Upper lobe of left lung (tissue), 6 donors: ENCODE results near the gene RFX2. TPM values are rescaled to one million over a fixed set of nuclear protein-coding genes. Genes with fewer than 3 reads are reported as not detected.
"Not testable (repeated sequence)": the region's sequence is repeated elsewhere in the genome, so short reads cannot be mapped to it uniquely, and the experiment has no call there.

Experiments used
- ATAC-seq, 2 donors: fragments of 200-7000 bp; cut with Tn5 transposase; one replicate each; pipeline ENCODE4 v1.9.1; 2022; ENCODE audit warnings: mild to moderate bottlenecking in 2 of 2, moderate library complexity in 2 of 2; ENCODE audit not compliant: low FRiP score in 2 of 2
- DNase-seq, 2 donors: peaks; one replicate each; pipeline ENCODE4 v3.0.0-alpha.2; 2019 to 2020
- H3K27ac ChIP-seq, 4 donors: fragments of 200-600 bp; sonication (generic); one replicate each; pipeline ENCODE4 v1.5.1; 2016 to 2019
- H3K27me3 ChIP-seq, 4 donors: fragments of 200-600 bp; sonication (generic); one replicate each; pipeline ENCODE4 v1.5.1; 2017 to 2019
- H3K36me3 ChIP-seq, 4 donors: fragments of 200-600 bp; sonication (generic); one replicate each; pipeline ENCODE4 v1.5.1; 2016 to 2019
- H3K4me1 ChIP-seq, 4 donors: fragments of 200-600 bp; sonication (generic); one replicate each; pipeline ENCODE4 v1.5.1; 2018 to 2019
- H3K4me3 ChIP-seq, 4 donors: fragments of 200-600 bp; sonication (generic); one replicate each; pipeline ENCODE4 v1.5.1; 2017 to 2019; ENCODE audit warnings: mild to moderate bottlenecking in 2 of 4, moderate library complexity in 1 of 4
- H3K9me3 ChIP-seq, 4 donors: fragments of 200-600 bp; sonication (generic); one replicate each; pipeline ENCODE4 v1.5.1; 2018 to 2019
- EP300 ChIP-seq, 4 donors: sonication (generic); formaldehyde crosslinking; IDR thresholded peaks; one replicate each; pipeline ENCODE4 v1.5.1; 2017; ENCODE audit warnings: antibody characterized with exemption in 4 of 4, control low read depth in 2 of 4
- POLR2A ChIP-seq, 4 donors: fragments of 450-650 bp; IDR thresholded peaks; one replicate each; pipeline ENCODE4 v1.5.1; 2016 to 2017; ENCODE audit warnings: antibody characterized with exemption in 4 of 4, mild to moderate bottlenecking in 2 of 4
- POLR2AphosphoS5 ChIP-seq, 2 donors: sonication (generic); formaldehyde crosslinking; IDR thresholded peaks; one replicate each; pipeline ENCODE4 v1.5.1; 2017; ENCODE audit warnings: antibody characterized with exemption in 2 of 2
- WGBS, 2 donors: methylation state at CpG; one replicate each; pipeline ENCODE4 v1.1.5; 2017 to 2018; 5-methylcytosine and 5-hydroxymethylcytosine counted together
- total RNA-seq, 6 donors: library from RNA; depleted of rRNA in 4 of 6; stranded (reverse); fragments of >200 nt in 4 of 6; gene quantifications; one replicate each; pipeline versions ENCODE4 v1.1.0 to v1.2.1, GENCODE V29; 2016 to 2021
- TF ChIP-seq, protein P1 (sequence below), 6 experiments: fragments of 450-650 bp in 4 of 6; fragments of 200-600 bp in 2 of 6; sonication (generic) in 2 of 6; IDR thresholded peaks; one replicate each; pipeline ENCODE4 v1.5.1; 2016 to 2019; ENCODE audit warnings: antibody characterized with exemption in 6 of 6
- donor health status: DM: no; HTN: no; CAD: no; lungs with moderate emphysema.
- donor health status: DM: no; HTN: yes; CAD: no; lungs with severe emphysema.

RFX2 gene
- total RNA-seq, 6 donors from 2014 or later, result 14.3 to 111 (median 28.6) TPM

DNA sequence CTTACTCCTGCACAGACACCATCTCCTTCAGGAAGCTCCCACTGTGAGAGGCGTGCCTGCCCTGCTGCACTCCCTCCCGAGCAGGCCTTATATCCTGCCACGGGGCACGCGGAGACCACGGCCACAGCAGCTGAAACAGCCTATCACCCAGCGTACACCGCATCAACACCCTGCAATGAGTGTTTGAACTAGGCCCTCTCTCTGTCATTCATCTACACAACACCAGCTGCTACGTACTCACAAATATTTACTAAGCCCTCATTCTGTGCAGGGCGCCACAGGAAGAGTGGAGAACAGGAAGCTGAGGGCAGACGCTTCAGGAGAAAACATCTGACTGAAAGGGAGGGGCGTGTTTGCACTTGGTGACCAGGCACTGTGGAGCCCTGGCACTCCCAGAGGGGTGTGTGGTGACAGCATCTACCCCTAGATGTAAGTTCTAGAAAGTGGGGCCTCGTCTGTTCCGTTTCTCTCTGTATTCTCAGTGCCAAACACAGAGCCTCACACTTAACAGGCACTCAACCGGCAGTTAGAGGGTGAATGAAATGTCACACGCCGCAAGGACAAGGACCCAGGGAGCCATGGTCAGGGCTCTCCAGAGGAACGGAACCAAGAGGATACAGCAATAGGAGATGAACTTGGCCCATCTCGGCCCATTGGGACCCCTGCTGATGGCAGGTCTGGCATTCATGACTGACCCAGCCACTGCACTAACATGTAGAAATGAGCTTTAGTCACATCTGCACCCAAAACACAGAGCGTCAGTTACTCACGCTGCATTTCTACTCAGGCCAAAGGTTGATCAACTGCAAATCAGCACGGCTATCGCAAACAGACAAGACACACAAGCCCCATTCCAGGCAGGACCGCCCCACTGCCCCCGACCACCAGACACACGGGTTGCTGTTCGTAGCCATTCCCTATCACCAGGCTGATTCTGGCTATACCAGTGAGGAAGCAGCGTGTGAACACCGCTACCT lies 148.0 kb downstream of the RFX2 start:
- TF ChIP-seq EP300 (IDR thresholded peaks at IDR 0.05) (peak in 1 of 4 donors; percentile 75), POLR2A (IDR thresholded peaks at IDR 0.05) (peak in 1 of 4 donors; percentile 47), POLR2AphosphoS5 (IDR thresholded peaks at IDR 0.05) (peak; percentile 76 to 82)
- TF ChIP-seq, protein P1, sequence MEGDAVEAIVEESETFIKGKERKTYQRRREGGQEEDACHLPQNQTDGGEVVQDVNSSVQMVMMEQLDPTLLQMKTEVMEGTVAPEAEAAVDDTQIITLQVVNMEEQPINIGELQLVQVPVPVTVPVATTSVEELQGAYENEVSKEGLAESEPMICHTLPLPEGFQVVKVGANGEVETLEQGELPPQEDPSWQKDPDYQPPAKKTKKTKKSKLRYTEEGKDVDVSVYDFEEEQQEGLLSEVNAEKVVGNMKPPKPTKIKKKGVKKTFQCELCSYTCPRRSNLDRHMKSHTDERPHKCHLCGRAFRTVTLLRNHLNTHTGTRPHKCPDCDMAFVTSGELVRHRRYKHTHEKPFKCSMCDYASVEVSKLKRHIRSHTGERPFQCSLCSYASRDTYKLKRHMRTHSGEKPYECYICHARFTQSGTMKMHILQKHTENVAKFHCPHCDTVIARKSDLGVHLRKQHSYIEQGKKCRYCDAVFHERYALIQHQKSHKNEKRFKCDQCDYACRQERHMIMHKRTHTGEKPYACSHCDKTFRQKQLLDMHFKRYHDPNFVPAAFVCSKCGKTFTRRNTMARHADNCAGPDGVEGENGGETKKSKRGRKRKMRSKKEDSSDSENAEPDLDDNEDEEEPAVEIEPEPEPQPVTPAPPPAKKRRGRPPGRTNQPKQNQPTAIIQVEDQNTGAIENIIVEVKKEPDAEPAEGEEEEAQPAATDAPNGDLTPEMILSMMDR (IDR thresholded peaks at IDR 0.05), result peak in 1 of 6 experiments; percentile 13
- Histone ChIP-seq H3K36me3 (peaks cover 0 to 4% (median 0%) of the 10 kb centered on the region in 4 donors), H3K9me3 (no peaks in the 10 kb centered on the region), H3K27me3 (no peaks in the 10 kb centered on the region), H3K4me1 (peaks cover 77 to 98% (median 84%) of the 10 kb centered on the region in 4 donors), H3K4me3 (peak overlapping the region in 3 of 4 donors; percentile 12 to 24 (median 15)), H3K27ac (peak overlapping the region; percentile 75 to 89 (median 86))
- 28 to 29% methylated on average over 27 to 29 of the region's 29 CpGs for WGBS, 2 donors
- DNase-seq, result peak; percentile 78 to 89
- peak; percentile 74 to 92 for ATAC-seq

DNA sequence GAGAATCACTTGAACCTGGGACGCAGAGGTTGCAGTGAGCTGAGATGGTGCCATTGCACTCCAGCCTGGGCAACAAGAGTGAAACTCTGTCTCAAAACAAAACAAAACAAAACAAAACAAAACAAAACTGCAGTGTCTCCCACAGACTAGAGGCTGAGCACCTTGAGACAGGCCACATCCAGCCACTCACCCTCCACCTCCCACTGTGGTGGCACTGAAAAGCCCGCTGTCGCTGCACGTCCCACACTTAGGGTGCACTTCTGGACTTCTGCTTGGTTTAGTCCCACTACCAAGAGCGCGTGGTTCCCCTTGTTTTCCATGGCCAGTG lies 148.7 kb downstream of the RFX2 start:
- ATAC-seq, result peak in 1 of 2 donors; percentile 44
- H3K36me3 ChIP-seq, H3K27me3 ChIP-seq, DNase-seq, H3K9me3 ChIP-seq: not testable (repeated sequence)
- 22 to 38% methylated on average over 6 of the region's 6 CpGs for WGBS, 2 donors
- H3K4me1 ChIP-seq, result peaks cover 72 to 92% (median 78%) of the 10 kb centered on the region in 4 donors
- H3K4me3 ChIP-seq, result peak overlapping the region in 3 of 4 donors; percentile 12 to 24 (median 15)
- peak overlapping the region; percentile 75 to 89 (median 86) for H3K27ac ChIP-seq

DNA sequence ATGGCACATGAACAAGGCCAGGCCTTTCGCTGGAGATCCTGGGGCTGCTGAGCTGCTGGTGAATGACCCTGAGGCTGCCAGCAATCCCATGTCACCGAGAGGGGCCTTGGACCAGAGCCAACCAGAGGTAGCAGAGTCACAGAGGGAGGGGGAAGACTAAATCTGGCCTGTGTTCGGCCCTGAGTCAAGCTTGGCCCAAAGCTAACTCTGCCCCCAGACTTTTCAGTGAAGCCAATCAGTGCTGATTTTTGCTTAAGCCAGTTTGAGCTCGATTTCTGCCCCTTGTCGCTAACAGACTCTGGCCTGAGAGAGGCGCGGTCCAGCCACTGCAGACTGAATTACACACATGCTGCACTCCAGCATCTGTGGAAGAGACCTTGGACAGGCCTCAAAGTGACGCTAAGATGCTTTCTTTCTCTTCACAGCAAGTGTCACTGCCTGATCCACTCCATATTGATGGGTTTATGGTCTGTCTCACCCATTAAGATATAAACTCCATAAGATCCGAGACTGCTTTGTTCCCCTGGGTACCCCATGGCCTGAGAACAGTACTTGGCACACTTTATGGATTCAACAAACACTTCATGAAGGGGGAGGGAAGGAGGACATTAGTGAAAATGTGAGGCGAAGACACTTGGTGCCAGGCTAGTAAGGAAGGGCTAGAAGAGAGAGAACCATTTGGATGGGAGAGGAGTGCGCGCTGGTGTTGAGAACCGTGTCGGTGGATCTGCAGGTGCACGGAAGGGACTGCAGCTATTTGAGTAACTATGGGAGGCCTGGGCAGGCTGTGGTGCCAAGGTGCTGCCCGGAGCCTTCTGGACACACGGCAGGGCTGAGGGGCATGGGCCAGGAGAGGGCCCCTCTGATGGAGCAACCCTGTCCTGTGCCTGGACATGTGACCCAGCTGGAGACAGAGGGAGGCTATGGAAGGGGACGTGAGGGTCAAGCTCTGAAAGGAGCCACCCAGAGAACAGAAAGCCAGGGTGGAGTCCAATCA lies 150.0 kb downstream of the RFX2 start:
- Histone ChIP-seq H3K27ac (peak overlapping the region; percentile 75 to 89 (median 86)), H3K4me3 (no peak overlapping the region), H3K4me1 (peaks cover 67 to 84% (median 69%) of the 10 kb centered on the region in 4 donors), H3K36me3 (no peaks in the 10 kb centered on the region), H3K27me3 (no peaks in the 10 kb centered on the region), H3K9me3 (no peaks in the 10 kb centered on the region)
- ATAC-seq (no peak), DNase-seq (no peak)
- 54 to 65% methylated on average over 15 to 18 of the region's 18 CpGs for WGBS, 2 donors
- TF ChIP-seq POLR2A (IDR thresholded peaks at IDR 0.05) (no peak), POLR2AphosphoS5 (IDR thresholded peaks at IDR 0.05) (no peak), EP300 (IDR thresholded peaks at IDR 0.05) (no peak)
- TF ChIP-seq, protein P1 (IDR thresholded peaks at IDR 0.05), result no peak

DNA sequence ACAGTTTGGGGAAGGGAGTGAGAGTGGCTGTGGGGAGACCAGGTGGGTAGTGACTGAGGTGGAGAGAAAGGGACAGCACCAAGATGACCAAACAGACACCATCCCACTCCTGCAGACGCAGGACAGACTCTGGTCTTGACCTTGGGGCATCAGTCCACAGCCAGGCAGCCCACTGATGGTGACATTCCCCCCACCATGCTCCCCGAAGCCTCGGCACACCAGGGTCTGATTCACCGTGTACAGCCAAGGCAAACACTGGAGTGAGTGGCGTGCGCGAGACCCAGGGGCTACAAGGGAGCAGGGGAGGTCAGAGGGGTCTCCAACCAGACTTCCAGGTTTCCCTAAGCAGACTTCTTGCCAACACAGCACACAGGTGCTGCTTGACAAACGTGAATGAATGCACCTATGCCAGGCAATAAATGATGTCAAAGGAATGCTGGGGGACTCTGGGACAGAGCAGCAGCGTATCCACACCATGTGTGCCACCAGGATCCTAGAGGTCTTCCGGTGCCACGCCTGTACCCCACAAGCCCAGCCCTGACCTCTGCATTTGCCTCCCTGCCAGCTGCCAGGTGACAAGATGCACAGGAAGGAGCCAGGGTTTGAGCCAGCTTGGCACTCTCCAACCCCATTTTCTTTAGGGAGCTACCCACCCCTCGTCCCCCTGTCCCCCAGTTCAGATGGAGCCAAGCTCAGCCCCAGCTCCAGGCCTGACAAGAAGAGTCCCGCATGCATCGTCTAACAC lies 150.9 kb downstream of the RFX2 start:
- H3K4me3 ChIP-seq, result no peak overlapping the region
- DNase-seq, result no peak
- H3K27me3 ChIP-seq, result no peaks in the 10 kb centered on the region
- no peaks in the 10 kb centered on the region for H3K9me3 ChIP-seq
- peaks cover 67 to 84% (median 69%) of the 10 kb centered on the region in 4 donors for H3K4me1 ChIP-seq
- no peaks in the 10 kb centered on the region for H3K36me3 ChIP-seq
- ATAC-seq, result no peak
- TF ChIP-seq EP300 (IDR thresholded peaks at IDR 0.05), result no peak
- TF ChIP-seq POLR2A (IDR thresholded peaks at IDR 0.05), result no peak
- no peak for TF ChIP-seq POLR2AphosphoS5 (IDR thresholded peaks at IDR 0.05)
- TF ChIP-seq, protein P1 (IDR thresholded peaks at IDR 0.05), result no peak
- 86 to 87% methylated on average over 12 to 14 of the region's 14 CpGs for WGBS, 2 donors
- H3K27ac ChIP-seq, result peak overlapping the region; percentile 75 to 89 (median 86)
